Activated T-cell treated with anti-CD3 and anti-CD28 coated beads, Interleukin-2, amount 50 U/mL, for 24 hours (primary cell): Measurements from ENCODE around the gene KMT2A.
"Not testable (repeated sequence)": the region's sequence is repeated elsewhere in the genome, so short reads cannot be mapped to it uniquely, and the experiment has no call there.

Experiments used
- DNase-seq: peaks from one replicate; pipeline ENCODE4 v3.0.0-alpha.2; 2020
- H3K27ac Mint-ChIP-seq: 2 replicates; pipeline ENCODE4 v1.8.0; 2020; ENCODE audit warnings: mild to moderate bottlenecking, mixed read lengths
- H3K27me3 Mint-ChIP-seq: 2 replicates; pipeline ENCODE4 v1.8.0; 2020; ENCODE audit warnings: mixed read lengths
- H3K36me3 Mint-ChIP-seq: 2 replicates; pipeline ENCODE4 v1.8.0; 2020; ENCODE audit warnings: low read depth, mixed read lengths
- H3K4me1 Mint-ChIP-seq: 2 replicates; pipeline ENCODE4 v1.8.0; 2020; ENCODE audit warnings: low read depth, mixed read lengths
- H3K4me3 Mint-ChIP-seq: 2 replicates; pipeline ENCODE4 v1.8.0; 2020; ENCODE audit warnings: mild to moderate bottlenecking, moderate library complexity, mixed read lengths
- H3K9me3 Mint-ChIP-seq: 2 replicates; pipeline ENCODE4 v1.8.0; 2020; ENCODE audit warnings: mixed read lengths

KMT2A gene

DNA sequence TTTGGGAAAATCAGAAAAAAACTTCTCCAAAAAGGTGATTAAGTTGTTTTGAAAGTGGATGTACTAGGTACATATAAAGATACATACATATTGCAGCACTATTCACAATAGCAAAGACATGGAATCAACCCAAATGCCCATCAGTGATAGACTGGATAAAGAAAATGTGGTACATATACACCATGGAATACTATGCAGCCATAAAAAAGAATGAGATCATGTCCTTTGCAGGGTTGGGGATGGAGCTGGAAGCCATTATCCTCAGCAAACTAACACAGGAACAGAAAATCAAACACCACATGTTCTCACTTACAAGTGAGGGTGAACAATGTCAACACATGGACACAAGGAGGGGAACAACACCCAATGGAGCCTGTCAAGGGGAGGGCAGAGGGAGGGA, 19.4 kb upstream of the KMT2A start:
- H3K27ac Mint-ChIP-seq, H3K36me3 Mint-ChIP-seq, H3K4me1 Mint-ChIP-seq, H3K27me3 Mint-ChIP-seq, DNase-seq, H3K9me3 Mint-ChIP-seq, H3K4me3 Mint-ChIP-seq: not testable (repeated sequence)

DNA sequence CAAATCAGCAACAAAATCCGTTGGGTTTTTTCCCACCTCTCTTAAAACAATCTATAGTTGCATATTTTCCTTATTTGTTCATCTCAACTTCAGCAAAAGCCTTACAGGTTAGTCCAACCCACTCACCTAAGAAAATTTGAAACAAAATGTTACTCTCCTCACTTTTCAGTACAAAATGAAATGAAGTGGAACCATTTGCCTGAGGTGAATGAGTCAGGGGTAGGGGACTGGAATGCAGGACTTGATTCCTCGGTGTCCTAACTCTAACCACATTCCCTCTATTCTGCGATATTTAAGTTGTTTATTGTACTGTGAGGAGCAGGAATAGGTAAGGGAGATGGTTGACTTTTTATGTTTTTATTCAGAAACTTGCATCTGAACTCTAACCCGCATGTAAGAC, 18.5 kb upstream of the KMT2A start:
- no peaks in the 10 kb centered on the region for H3K9me3 Mint-ChIP-seq
- H3K27me3 Mint-ChIP-seq, result no peaks in the 10 kb centered on the region
- DNase-seq, result no peak
- H3K4me1 Mint-ChIP-seq, result no peaks in the 10 kb centered on the region
- H3K36me3 Mint-ChIP-seq, result peaks cover 7% of the 10 kb centered on the region
- H3K4me3 Mint-ChIP-seq, result no peak overlapping the region
- no peak overlapping the region for H3K27ac Mint-ChIP-seq

DNA sequence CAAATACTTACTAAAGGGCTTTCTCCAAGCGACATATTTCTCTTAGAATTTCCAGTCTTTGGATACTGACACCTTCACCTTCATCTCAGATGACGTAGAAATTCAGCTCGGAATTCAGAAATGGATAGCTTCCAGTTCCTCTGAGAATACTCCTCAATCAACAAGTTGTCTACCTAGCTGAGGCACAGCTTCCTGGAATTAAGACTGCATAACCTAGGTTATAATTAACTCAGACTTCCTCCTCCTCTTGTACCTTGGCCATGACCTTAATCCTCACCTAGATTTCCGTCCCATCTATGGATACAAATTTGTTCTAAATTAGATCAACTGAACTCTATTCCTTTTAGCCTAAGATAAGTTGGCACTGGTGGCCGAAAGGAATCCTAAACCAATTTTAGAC, 17.5 kb upstream of the KMT2A start:
- no peak for DNase-seq
- Mint-ChIP-seq H3K4me1 (no peaks in the 10 kb centered on the region), H3K4me3 (no peak overlapping the region), H3K27ac (no peak overlapping the region), H3K27me3 (no peaks in the 10 kb centered on the region), H3K36me3 (peaks cover 2% of the 10 kb centered on the region), H3K9me3 (no peaks in the 10 kb centered on the region)

DNA sequence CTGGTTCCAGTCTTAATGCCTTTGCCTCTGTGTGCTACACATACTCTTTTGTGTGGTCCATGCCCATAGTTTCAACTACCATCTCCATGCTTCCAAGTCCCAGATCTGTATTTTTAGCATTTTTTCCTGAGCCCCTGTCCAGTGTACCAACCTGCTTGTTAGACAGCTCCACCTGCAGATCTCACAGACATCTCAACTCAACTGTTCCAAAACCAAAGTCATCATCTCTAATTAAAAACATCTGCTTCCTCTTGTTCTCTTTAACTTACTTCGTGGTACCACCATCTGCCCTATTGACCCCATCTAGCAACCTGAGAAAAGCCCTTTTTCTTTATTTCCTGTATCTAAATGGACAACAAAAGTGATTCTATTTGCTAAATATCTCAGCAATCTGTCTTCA, 8.6 kb upstream of the KMT2A start:
- Mint-ChIP-seq H3K36me3 (no peaks in the 10 kb centered on the region), H3K9me3 (no peaks in the 10 kb centered on the region), H3K4me1 (peaks cover 6% of the 10 kb centered on the region), H3K27me3 (no peaks in the 10 kb centered on the region), H3K4me3 (no peak overlapping the region), H3K27ac (no peak overlapping the region)
- no peak for DNase-seq

GRCh38 chr11:118430956-118431355, 5.3 kb upstream of the KMT2A start:
- Mint-ChIP-seq H3K4me3 (no peak overlapping the region), H3K27me3 (no peaks in the 10 kb centered on the region), H3K27ac (no peak overlapping the region), H3K36me3 (peaks cover 5% of the 10 kb centered on the region), H3K9me3 (no peaks in the 10 kb centered on the region), H3K4me1 (peaks cover 19% of the 10 kb centered on the region)
- no peak for DNase-seq

DNA sequence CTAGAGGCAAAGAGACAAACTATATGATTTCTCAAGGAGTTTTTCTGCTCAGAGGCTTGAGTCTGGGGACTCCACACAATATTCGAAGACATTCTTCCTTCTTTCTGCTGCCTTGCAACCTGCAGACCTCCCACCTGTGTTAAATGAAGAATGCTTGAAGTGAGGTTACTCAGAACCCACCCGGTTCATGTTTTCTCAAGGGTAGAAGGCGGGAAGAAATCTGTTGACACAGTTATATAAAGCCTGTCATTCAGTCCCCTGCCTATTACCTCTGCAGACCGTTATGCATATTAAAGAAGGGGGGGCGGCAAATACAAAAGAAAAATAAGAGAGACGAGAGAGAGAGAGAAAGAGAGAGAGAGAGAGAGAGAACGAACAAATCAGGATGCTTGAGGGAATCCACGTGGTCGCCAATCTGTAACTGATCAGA, 2.2 kb upstream of the KMT2A start:
- peaks cover 26% of the 10 kb centered on the region for H3K4me1 Mint-ChIP-seq
- H3K36me3 Mint-ChIP-seq, result peaks cover 16% of the 10 kb centered on the region
- H3K27ac Mint-ChIP-seq, result peak overlapping the region; percentile 96
- peak overlapping the region; percentile 87 for H3K4me3 Mint-ChIP-seq
- no peaks in the 10 kb centered on the region for H3K9me3 Mint-ChIP-seq
- H3K27me3 Mint-ChIP-seq, result no peaks in the 10 kb centered on the region
- DNase-seq, result no peak

DNA sequence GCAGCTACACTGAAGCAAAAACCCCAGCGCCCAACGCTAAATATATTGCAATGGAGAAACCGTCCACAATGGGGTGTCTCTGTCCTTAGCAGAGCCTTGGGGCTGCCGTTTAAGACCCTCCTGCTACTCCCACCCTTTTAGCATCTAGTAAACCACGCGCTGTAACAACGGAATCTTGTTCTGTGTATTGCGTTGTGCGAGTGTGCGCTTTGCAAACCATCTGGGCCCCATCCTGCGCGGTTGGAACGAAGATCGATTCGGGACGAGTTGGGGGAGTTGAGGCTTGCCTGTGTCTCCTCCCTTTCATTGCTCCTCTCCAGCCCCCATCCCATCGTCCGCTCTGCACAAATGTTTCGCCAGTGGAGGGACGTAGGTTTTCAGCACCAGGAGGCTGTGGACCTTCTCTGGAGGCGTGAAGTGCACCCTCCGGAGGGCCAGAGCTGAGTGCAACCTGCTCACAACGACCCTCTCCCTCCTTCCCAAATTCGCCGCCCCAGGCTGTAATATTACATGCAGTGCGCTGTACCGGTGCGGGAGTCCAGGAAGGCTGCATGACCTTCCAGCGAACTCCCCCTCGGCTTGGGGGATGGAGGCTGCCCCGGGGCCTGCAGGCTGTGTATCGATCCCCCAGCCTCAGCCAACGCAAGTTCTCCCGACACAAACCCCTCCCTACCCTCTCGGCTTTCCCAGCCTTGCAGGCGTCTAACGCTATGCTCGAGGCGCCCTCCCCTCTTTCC, 1.6 kb upstream of the KMT2A start:
- peak overlapping the region; percentile 87 for H3K4me3 Mint-ChIP-seq
- peak overlapping the region; percentile 96 for H3K27ac Mint-ChIP-seq
- H3K4me1 Mint-ChIP-seq, result peaks cover 31% of the 10 kb centered on the region
- no peaks in the 10 kb centered on the region for H3K9me3 Mint-ChIP-seq
- peaks cover 22% of the 10 kb centered on the region for H3K36me3 Mint-ChIP-seq
- H3K27me3 Mint-ChIP-seq, result no peaks in the 10 kb centered on the region
- peak; percentile 66 for DNase-seq

GRCh38 chr11:118435290-118435892, 901 bp upstream of the KMT2A start:
- peak overlapping the region; percentile 96 for H3K27ac Mint-ChIP-seq
- DNase-seq, result peak; percentile 82
- no peaks in the 10 kb centered on the region for H3K9me3 Mint-ChIP-seq
- peaks cover 38% of the 10 kb centered on the region for H3K4me1 Mint-ChIP-seq
- peaks cover 28% of the 10 kb centered on the region for H3K36me3 Mint-ChIP-seq
- H3K27me3 Mint-ChIP-seq, result no peaks in the 10 kb centered on the region
- peak overlapping the region; percentile 87 for H3K4me3 Mint-ChIP-seq

GRCh38 chr11:118436639-118437207, 431 bp downstream of the KMT2A start:
- DNase-seq, result no peak
- H3K27ac Mint-ChIP-seq, result peak overlapping the region; percentile 97
- H3K4me3 Mint-ChIP-seq, result peak overlapping the region; percentile 96
- peaks cover 51% of the 10 kb centered on the region for H3K4me1 Mint-ChIP-seq
- H3K36me3 Mint-ChIP-seq, result peaks cover 41% of the 10 kb centered on the region
- H3K27me3 Mint-ChIP-seq, result no peaks in the 10 kb centered on the region
- no peaks in the 10 kb centered on the region for H3K9me3 Mint-ChIP-seq

DNA sequence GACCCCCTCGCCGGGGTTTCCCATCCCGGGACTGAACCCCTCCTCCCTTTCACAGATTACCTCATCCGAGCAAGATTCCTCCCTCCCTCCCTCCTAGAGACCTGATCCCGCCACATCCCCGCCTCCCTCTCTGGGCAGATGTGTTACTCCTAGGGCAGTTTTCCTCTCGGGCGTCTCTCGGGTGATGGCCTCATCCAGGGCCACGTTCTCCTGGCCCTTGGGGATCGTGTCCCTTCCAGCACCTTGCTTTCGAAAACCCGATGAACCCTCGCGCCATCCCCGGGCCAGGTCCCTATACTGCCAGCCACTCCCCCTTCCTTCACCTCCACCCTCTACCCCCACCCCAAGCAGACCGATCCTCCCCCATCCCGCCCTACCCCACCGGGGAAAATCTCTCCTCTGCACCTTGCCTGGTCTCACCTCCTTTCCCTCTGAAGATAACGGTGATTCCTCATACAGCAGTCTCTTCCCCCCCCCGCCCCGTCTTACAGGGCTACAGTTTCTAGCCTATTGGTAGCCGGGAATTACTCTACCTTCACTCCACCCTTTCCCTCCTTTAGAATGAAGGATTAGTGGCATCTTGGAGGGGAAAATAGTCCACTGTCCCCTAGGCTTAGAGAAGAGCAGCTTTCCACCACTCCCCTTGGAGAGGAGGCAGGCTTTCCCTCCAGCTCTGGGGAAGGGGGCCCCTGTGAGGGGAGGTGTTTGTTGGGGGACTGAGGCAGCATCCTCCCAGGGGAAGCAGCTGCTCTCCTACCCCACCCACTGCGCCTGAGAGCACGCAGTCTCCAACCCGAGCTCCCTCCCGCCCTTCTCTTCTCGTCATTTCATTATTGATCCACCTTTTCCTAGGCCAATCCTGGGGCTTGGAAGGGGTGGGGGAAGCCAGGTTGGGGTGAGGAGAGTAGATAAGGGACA, 1.2 kb downstream of the KMT2A start:
- Mint-ChIP-seq H3K36me3 (peaks cover 49% of the 10 kb centered on the region), H3K9me3 (no peaks in the 10 kb centered on the region), H3K4me3 (peak overlapping the region; percentile 96), H3K4me1 (peaks cover 58% of the 10 kb centered on the region), H3K27me3 (no peaks in the 10 kb centered on the region), H3K27ac (peak overlapping the region; percentile 97)
- peak; percentile 61 for DNase-seq

- Mint-ChIP-seq H3K4me1 (peaks cover 67% of the 10 kb centered on the region), H3K4me3 (peak overlapping the region; percentile 96), H3K27ac (peak overlapping the region; percentile 97), H3K36me3 (peaks cover 56% of the 10 kb centered on the region), H3K27me3 (no peaks in the 10 kb centered on the region), H3K9me3 (no peaks in the 10 kb centered on the region)
- DNase-seq, result peak; percentile 60
Measured at GRCh38 chr11:118438314-118438931, 2.1 kb downstream of the KMT2A start.

- H3K4me3 Mint-ChIP-seq, result peak overlapping the region; percentile 96
- no peaks in the 10 kb centered on the region for H3K9me3 Mint-ChIP-seq
- H3K36me3 Mint-ChIP-seq, result peaks cover 64% of the 10 kb centered on the region
- H3K4me1 Mint-ChIP-seq, result peaks cover 69% of the 10 kb centered on the region
- H3K27me3 Mint-ChIP-seq, result no peaks in the 10 kb centered on the region
- peak overlapping the region; percentile 97 for H3K27ac Mint-ChIP-seq
- no peak for DNase-seq
Measured at GRCh38 chr11:118439646-118440045, 3.4 kb downstream of the KMT2A start.

GRCh38 chr11:118441770-118442275, 5.5 kb downstream of the KMT2A start:
- Mint-ChIP-seq H3K27me3 (no peaks in the 10 kb centered on the region), H3K4me3 (peak overlapping the region; percentile 68), H3K4me1 (peaks cover 80% of the 10 kb centered on the region), H3K27ac (peak overlapping the region; percentile 94), H3K36me3 (peaks cover 78% of the 10 kb centered on the region), H3K9me3 (no peaks in the 10 kb centered on the region)
- DNase-seq, result no peak

DNA sequence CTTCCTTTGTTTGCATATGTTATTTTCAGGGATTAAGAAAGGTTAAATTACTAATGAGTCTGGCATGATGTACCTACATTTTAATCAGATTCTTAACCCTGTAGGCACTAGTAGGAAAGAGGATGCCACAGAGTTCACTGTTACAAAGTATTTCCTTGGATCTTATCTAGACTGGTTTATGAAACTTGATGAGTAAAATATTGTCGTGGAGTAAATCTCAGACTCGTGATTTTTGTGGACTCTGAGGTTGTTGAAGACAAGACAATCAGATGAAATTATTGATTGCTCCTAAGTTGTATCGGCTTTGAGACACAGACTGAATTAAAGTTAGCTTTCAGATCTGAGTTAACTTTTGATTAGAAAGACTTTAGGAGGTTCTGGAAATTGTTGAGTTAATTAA, 6.0 kb downstream of the KMT2A start:
- Mint-ChIP-seq H3K36me3 (peaks cover 79% of the 10 kb centered on the region), H3K9me3 (no peaks in the 10 kb centered on the region)

More for the DNA sequence above, 6.0 kb downstream of the KMT2A start:
- Mint-ChIP-seq H3K27ac (peak overlapping the region; percentile 94), H3K4me3 (peak overlapping the region; percentile 68), H3K27me3 (no peaks in the 10 kb centered on the region), H3K4me1 (peaks cover 85% of the 10 kb centered on the region)
- no peak for DNase-seq
